ENCODE measurements around the gene DUSP12.
"Not testable (repeated sequence)": the region's sequence is repeated elsewhere in the genome, so short reads cannot be mapped to it uniquely, and the experiment has no call there.

The DUSP12 gene

GRCh38 chr1:161749509-161750407, at the start of gene DUSP12:
Gene DUSP12 (plus strand): TSS chr1:161749786. CDS start chr1:161749802, 16 bp downstream.
- DNase-seq (ENCODE audit: extremely low spot score, insufficient read length, low read depth): peak; percentile 81
- peak; percentile 95 for FAIRE-seq

- no peak for DNase-seq (ENCODE audit: extremely low spot score, insufficient read length, low read depth)
These were observed 47.3 kb upstream of the DUSP12 start for GRCh38 chr1:161702250-161702649.

GRCh38 chr1:161705537-161705936, 44.0 kb upstream of the DUSP12 start:
- no peak for DNase-seq (ENCODE audit: extremely low spot score, insufficient read length, low read depth)
- peak; percentile 85 for FAIRE-seq

More at GRCh38 chr1:161702250-161702649, 47.3 kb upstream of the DUSP12 start:
- FAIRE-seq: no peak

GRCh38 chr1:161706113-161706481, 43.5 kb upstream of the DUSP12 start:
- FAIRE-seq (no peak), DNase-seq (ENCODE audit: extremely low spot score, insufficient read length, low read depth) (no peak)

GRCh38 chr1:161706482-161707347, 42.9 kb upstream of the DUSP12 start, which contains the start of gene FCRLA:
Gene FCRLA (plus strand): TSS chr1:161707229. CDS start chr1:161707265, 36 bp downstream.
- no peak for DNase-seq (ENCODE audit: extremely low spot score, insufficient read length, low read depth)
- peak; percentile 99 for FAIRE-seq

GRCh38 chr1:161707503-161707902, 42.1 kb upstream of the DUSP12 start:
- FAIRE-seq (no peak), DNase-seq (ENCODE audit: extremely low spot score, insufficient read length, low read depth) (no peak)

GRCh38 chr1:161709373-161709772, 40.2 kb upstream of the DUSP12 start:
- no peak for FAIRE-seq

GRCh38 chr1:161710560-161710959, 39.0 kb upstream of the DUSP12 start:
- DNase-seq (ENCODE audit: extremely low spot score, insufficient read length, low read depth) (no peak), FAIRE-seq (no peak)

More at GRCh38 chr1:161709373-161709772, 40.2 kb upstream of the DUSP12 start:
- no peak for DNase-seq (ENCODE audit: extremely low spot score, insufficient read length, low read depth)

- no peak for DNase-seq (ENCODE audit: extremely low spot score, insufficient read length, low read depth)
- FAIRE-seq: peak; percentile 77
These were observed 30.8 kb upstream of the DUSP12 start for GRCh38 chr1:161718559-161719324.

GRCh38 chr1:161719325-161719611, 30.3 kb upstream of the DUSP12 start:
- FAIRE-seq (no peak), DNase-seq (ENCODE audit: extremely low spot score, insufficient read length, low read depth) (no peak)

- FAIRE-seq (no peak), DNase-seq (ENCODE audit: extremely low spot score, insufficient read length, low read depth) (no peak)
These were observed 29.2 kb upstream of the DUSP12 start for GRCh38 chr1:161720422-161720821.

- no peak for DNase-seq (ENCODE audit: extremely low spot score, insufficient read length, low read depth)
- FAIRE-seq: no peak
These were observed 28.4 kb upstream of the DUSP12 start, which contains the start of gene FCRLB for GRCh38 chr1:161720956-161721737. Gene FCRLB (plus strand): TSS chr1:161721544. CDS start chr1:161722673, 1,129 bp downstream.

- FAIRE-seq (no peak), DNase-seq (ENCODE audit: extremely low spot score, insufficient read length, low read depth) (no peak)
These were observed 27.7 kb upstream of the DUSP12 start for GRCh38 chr1:161721738-161722343.

- FAIRE-seq (no peak), DNase-seq (ENCODE audit: extremely low spot score, insufficient read length, low read depth) (no peak)
These were observed 27.2 kb upstream of the DUSP12 start for GRCh38 chr1:161722406-161722805.

- FAIRE-seq (no peak), DNase-seq (ENCODE audit: extremely low spot score, insufficient read length, low read depth) (no peak)
These were observed 26.0 kb upstream of the DUSP12 start for GRCh38 chr1:161723459-161724141.

GRCh38 chr1:161725258-161725907, 24.2 kb upstream of the DUSP12 start:
- DNase-seq (ENCODE audit: extremely low spot score, insufficient read length, low read depth): not testable (repeated sequence)
- FAIRE-seq: peak; percentile 52

GRCh38 chr1:161725908-161726472, 23.6 kb upstream of the DUSP12 start:
- FAIRE-seq (no peak), DNase-seq (ENCODE audit: extremely low spot score, insufficient read length, low read depth) (no peak)

All from GM18507 (cell line).